GM21737 (cell line): ENCODE measurements around the gene AKNA.
A peak's percentile ranks its signal among the peaks of the same experiment; 100 is the strongest.

Experiments
- ATAC-seq: cut with Tn5 transposase; IDR thresholded peaks from one replicate; pipeline ENCODE4 v1.9.1; 2021; ENCODE audit warnings: mild to moderate bottlenecking, moderate library complexity; ENCODE audit not compliant: unreplicated experiment

Gene AKNA

DNA sequence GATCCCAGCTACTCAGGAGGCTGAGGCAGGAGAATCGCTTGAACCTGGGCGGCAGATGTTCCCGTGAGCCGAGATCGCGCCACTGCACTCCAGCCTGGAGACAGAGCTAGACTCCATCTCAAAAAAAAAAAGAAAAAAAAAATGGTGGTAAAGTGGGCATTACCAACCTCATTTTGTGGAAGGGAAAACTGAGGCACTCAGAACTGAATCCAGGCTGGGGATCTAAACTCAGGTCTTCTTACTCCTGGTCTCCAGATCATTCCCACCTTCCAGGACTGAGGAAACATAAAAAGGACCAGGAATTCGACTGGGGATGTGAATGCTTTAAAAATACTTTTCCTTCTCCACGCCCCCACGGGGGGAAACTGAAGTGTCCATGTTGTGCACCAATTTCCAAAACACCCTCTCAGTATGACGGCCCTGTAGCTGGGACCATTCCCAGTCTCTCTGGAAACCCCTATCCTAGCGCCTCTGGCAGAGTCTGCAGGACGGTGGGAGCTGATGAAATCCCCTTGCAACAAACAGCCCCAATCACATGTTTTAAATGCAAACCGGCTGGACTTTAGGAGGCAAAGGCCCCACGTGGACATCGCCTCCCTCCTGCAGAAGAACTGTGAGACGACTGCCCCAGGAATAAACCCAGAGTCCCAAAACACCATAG, 8.9 kb upstream of the AKNA start:
- ATAC-seq: no peak

DNA sequence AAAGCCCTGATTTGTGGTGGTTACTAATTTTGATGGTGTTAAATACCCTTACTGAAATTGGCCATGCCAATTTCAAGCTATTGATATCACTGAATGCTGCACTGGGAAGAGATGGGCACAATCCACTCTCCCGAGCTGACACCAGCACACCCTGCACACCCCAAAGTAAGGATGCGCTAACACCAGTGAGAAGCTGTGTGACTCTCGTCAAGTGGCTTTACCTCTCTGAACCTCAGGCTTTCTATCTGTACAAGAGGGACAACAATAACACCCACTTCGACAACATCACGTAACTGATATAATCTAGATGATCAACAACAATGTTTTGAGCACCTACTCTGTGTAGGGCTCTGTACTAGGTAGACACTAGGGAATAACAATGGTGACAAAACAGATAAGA, 8.0 kb upstream of the AKNA start:
- ATAC-seq: no peak

DNA sequence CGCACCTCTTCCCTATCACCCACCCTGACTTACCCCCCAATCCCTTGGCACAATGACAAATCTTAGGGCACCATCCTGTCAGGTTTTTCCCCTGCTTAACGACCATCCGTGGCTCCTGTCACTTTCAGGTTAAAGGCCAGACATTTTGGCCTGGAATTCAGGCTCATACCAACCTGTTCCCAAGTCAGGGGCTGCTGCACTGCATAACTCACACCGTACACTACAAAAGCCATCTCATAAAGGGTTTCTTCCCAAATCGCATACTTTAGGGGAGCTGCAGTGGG, 7.5 kb upstream of the AKNA start:
- no peak for ATAC-seq

DNA sequence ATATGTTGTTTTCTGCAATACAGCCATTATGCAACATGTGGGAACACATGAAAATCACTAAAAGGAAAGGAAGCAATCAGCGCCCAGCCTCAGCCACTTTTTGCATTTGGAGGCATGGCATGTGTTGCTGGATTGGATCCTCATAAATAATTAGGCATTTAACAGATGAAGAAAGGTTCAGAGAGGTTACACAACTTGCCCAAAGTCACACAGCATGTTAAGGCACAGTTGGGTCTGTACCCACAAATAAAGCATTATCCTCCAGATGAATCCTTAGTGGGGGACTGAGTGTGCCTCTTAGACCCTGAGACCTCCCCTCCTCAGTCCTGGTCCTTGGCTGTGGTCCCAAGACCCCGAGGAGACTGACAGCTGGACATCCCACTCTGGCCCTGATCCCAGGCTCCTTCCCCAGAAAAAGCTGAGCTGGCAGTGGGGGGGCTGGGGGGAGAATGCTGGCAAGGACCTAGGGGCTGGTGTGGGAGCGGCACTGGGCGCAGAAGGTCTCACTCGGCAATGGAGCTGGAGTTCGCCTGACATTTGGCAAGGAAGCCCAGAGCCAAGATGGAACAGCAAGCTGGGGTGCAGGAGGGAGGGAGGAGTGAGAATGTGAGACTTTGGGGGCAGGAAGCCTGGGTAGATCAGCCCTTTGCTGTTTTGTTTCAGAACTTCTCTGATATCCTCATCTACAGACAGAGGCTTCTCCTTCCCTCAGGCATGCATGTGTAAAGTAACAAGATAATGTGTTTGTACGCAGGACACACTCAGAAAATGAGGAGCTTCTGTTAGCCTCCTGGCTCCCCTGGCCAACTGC, 6.9 kb upstream of the AKNA start:
- no peak for ATAC-seq

DNA sequence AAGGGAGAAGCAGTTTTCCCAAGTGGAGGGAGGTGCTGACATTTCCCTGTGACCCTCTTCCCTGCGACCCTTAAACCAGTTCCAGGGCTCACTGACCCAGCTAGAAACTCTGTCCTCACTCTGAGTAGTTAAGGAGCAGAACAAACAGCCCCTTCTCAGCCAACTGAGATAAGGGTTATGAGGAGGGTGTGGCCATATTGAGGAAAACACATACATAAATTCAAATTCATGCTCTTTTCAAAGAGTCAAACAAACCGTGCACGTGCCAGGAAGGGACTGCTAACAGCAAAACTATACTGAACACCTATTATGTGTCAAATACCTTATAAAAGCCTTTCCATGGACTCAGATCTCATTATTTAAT, 4.9 kb upstream of the AKNA start:
- no peak for ATAC-seq

DNA sequence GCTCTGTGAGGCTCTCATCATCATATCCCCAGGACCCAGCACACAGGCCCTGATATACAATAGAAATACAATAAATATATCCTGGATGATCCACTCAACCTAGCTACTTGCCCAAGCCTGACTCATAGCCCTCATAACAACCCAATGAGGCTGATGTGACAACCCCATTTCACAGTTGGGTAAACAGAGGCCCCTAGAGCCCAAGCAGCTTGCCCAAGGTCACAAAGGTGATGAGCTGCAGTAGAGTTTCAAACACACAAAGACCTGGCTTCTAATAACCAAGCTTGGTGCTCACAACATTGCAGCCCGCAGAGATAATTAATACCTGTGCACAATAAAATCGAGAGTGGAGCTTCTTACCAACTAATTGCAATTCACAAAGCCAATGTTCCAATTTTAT, 3.2 kb upstream of the AKNA start:
- no peak for ATAC-seq

DNA sequence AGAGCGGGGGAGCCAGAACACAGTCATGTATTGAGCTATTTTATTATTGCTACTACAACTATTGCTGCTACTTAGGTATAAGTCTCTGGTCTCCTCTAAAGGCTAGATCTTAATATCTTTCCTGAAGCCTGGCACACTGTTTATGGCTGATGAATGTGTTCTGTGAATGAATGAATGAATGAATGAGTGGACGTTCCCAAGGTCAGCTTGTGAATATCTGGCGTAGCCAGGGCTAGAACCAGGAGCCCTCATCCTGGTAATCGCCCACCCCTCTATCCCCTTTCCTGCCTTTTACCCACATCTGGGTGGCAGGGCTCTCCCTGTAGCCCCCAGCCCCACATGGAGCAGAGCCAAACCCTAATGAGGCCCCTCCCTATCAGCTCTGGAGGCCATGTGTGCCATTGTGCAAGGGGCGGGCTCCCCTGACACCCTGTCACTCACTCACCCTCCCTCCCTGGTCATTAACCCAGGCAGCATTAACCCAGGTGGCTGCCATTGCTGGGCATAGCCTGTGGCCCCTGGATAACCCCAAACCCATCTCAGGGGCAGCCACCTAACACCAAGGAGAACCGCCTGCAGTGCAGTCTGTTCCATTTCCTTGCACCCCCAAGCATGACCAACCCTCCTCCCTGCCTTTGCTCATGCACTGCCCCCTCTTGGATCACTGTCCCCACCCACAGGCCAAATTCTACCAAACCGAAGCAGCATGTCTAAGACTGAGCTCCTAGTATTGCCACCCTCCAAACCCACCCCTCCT, 2.0 kb upstream of the AKNA start:
- ATAC-seq: no peak

DNA sequence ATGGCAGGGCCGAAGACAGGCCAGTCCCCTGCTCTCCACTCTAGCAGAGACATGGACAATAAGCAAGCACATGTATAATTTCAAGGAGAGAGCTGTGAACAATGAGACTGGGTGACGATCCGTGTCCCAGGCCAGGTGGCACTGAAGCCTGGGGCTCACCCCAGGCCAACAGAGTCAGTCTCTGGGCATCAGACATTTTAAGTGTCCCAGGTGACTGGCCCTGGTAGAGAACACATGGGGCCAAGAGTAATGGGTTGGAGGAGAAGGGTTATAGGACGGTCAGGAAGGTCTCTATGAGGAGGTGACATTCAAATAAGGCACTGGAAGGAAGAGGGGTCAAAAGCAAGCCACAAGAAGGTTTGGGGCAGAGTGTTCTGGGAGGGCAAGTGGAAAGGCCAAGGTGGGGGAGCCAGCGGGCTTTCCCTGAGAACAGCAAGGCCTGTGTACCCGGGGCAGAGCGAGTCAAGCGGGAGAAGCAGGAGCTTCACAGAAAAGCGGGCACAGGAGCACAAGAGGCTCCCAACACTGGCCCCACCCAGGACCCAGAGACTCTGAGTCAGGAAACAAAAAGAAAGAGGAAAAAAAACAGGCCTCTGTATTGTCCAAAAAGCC, 1.1 kb upstream of the AKNA start:
- ATAC-seq: no peak

DNA sequence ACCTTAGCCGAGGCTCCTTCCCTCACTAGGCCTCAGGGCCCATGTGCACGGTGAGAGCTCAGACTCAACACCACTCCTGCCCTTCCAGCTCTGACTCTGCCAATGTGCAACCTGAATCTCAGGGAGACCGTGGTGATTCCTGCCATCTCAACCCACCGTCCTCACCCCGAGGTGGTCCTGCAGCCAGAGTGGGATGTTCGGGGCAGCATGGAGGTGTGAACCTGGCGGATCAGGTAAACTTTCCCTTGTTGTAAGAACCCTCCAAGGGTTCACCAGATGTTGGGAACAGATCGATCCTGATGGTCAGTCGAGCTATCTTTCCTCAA, 538 bp upstream of the AKNA start:
- no peak for ATAC-seq

DNA sequence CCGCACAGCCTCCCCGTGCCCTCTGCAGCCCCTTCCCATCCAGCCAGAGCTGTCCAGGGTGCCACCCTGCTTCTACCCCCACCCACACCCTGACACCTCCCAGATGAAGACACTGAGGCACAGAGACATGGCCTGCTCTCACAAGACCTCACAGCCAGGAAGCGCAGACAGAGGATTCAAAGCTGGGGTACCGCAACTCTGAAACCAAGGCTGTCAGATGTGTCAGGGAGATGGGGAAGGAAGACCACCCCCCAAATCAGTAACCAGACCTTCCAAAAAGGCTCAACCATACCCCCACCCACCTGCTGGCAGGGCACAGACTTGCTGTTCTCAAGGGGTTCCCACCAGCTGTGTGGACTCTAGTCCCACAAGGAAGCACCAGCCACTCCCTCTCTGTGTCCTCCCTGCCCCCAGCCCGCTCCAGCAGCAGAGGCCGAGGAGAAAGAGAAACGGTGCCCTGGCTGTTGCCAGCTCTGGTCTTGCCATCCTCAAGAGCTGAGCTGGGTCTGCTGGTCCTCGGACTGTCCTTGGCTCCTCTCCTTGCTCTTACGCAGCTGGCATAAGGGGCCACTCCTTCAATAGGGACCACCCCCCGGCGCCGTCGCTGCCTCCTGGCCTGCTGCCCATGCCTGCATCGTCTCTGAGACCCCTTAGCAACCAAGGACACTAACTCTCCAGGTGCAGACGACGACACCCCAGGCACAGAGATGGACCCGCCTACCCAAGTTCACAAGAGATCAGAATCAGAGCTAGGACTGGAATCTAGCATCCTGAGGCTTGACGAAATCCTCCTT, 699 bp downstream of the AKNA start:
- no peak for ATAC-seq

DNA sequence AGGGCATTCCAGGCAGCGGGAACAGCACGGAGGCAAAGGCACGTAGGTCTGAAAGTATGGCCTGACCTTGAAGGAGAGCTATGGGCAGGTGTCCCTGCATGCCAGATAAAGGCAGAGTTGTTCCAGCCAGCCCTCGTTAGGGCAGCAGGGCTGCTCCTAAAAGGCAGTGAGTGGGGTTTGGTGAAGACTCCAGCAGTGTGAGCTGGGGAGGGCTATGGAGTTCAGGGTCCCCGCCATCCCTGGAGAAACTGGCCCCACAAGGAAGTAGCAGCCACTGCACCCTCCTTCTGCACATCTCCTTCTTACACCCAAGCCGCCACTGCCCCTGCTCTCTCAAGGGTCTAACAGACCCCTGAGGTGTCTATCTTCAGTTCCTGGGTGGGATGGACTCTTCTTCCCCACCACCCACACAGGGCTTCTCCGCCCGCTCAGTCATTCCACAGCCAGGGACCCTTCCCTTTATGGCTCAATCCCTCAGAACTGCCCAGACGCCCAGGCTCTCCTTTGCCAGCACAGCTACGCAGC, 1.4 kb downstream of the AKNA start:
- ATAC-seq: no peak

DNA sequence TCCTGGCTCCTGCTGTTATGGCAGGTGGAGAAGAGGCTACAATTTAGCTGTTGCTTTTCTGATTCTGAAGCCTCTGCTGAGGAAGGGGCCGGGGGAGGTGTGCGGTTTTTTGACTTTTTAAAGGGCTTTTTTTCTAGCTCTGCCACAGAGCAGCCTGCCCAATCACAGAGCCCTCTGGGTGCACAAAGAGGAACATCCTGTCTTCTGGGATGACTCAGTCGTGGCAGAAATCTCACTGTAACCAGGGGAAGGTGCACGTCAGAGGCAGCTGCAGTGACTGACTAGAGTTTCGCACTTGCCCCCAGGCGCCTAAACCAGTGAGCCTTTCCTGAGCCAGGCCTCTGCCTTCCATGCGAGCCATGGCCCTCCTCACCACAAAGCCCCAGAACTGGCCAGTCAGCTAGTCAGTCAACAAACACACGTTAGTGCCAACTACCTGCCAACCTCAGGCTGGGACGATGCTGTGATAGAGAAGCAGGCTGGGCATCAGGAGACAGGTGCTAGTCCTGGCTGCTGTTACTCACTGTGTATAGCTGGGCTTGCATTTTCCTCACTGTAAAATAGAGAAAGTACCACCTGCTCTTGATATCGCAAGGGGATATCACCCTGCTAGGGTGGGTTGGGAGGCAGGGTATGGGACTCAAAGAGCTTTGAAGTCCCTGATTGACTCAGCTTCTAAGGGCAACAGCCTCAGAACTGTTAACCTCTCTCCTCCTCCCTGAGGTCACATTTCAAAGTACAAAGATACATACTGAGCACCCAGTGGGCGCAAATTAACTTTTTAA, 2.2 kb downstream of the AKNA start:
- ATAC-seq: peak; percentile 67

DNA sequence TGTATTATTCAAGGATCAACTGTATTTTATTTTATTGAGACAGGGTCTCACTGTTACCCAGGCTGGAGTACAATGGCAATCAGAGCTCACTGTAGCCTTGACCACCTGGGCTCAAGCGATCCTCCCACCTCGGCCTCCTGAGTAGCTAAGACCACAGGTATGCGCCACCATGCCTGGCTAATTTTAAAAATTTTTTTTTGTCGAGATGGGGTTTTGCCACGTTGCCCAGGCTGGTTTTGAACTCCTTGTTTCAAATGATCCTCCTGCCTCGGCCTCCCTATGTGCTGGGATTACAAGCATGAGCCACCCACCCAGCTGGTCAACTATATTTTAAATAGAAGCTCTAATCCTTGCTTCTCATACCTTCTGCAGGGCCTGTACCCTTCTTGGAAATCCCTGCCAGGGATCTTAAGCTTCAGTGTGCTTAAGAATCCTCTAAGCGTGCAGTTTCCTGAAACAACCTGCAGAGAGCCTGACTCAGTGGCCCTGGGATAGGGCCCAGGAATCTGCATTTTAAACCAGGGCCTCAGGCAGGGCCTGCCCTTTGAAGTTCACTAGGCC, 2.9 kb downstream of the AKNA start:
- ATAC-seq: no peak

DNA sequence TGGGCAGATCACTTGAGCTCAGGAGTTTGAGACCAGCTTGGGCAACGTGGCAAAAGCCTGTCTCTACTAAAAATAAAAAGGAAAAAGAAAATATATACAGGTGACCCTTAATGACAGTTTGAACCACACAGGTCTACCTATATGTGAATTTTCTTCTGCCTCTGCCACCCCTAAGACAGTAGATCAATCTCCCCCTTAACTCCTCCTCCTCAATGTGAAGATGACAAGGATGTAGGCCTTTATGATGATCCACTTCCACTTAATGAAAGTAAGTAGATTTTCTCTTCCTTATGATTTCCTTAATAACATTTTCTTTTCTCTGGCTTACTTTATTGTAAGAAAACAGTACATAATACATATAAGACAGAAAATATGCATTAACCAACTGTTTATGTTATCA, 3.4 kb downstream of the AKNA start:
- ATAC-seq: no peak

DNA sequence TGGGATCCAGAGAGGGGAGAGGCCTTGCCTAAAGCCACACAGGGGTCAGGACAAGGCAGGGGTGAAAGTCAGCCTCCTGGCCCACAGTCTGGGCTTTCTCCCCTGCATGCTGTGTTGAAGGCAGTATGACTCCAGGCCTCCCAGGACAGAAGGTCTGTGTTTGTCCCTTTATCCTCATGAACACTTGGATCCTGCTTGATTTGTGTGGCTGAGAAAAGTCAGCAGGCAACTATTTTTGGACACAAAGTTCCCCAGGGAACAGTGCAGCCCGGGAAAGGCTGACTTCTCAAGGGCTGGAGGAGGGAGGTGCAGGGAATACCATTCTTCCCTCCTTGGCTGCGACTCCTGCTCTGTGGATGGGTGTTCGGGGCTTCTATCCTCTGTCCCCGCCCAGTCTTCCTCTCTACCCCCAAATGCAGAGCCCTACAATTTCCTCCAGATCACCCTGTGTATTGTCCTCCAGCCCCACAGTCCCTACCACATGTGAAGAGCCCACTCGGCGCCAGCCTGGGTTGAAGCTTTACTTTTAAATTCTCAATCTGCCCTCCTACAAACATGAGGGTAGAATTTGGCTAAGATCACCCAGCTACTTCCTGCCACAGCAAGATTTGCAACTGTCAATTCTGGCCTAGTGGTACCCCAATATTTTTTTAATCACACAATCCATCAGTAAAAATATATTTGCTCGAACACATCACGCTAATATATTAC, 4.1 kb downstream of the AKNA start:
- ATAC-seq: no peak

DNA sequence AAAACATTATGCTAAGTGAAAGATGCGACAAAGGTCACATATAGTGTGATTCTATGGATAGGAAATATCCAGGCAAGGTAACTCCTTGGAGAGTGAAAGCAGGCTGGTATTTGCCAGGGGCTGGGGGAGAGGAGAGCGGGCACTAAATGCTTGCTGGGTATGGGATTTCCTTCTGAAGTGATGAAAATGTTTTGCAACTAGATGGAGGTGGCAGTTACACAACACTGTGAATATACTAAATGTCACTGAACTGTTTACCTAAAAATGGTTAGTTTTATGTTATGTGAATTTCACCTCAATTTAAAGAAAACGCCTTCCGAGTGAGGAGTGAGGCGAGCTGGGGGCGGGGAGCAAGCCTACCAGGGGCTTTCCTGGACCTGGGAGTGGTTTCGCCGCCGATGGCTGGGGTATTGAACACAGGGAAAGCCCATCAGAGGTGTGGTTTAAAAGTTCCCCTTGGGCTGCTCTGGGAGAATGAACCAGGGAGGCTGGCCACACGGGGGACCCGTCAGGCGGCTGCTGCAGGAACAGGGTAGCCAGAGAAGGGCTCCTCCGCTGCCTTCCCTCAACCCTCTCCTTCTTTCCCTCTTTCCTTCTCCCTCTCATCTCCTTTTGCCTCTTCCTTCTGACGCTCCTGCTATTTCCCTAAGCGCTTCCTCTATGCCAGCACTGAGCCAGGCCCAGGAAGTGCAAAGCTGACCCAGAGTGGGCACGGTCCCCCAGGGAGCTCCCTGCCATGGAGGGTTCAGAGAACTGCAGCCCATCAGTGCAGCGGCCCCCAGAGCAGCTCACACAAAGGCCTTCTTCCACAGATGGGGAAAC, 4.9 kb downstream of the AKNA start:
- ATAC-seq: no peak

DNA sequence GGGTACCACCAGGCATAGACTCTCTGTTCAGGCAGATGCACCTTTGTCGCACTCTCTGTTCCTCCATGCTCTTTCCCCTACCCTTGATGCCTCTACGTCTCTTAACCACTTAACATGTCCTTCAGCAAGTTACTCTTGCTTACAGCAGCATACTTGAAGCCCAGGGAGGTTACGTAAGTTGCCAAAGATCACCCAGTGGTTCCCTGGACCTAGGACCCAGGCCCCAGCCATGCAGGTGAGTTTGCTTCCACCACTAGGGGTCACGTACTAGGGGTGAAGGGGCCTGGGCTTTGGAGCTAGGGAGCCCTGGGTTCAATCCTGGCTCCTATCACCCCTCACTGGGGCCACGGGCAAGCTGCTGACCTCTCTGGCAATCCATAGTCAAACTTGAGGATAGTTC, 8.9 kb downstream of the AKNA start:
- no peak for ATAC-seq

DNA sequence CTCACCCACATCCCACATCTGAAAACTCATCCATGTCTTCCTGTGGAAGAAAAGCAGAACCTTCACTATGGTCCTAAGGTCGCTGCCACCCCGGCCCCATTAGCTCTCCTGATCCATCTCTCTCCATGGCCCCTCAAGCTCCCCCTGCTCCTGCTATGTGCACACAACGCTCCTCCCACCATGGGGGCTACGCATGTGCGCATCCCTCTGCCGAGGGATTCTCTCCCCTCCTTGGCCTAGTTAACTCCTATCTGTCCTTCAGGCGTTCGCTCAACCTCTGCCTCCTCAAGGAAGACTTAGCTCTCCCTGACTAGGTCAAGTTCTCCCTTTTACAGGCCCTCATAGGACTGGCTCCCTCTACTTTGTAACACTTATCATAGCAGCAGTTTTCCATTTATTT, 9.8 kb downstream of the AKNA start:
- no peak for ATAC-seq
